Measurements from ENCODE around the gene PDXDC1. TPM values are rescaled to one million over a fixed set of nuclear protein-coding genes. Genes with fewer than 3 reads are reported as not detected.
"Not testable (repeated sequence)": the region's sequence is repeated elsewhere in the genome, so short reads cannot be mapped to it uniquely, and the experiment has no call there.

PDXDC1 gene
- total RNA-seq, 1 donor from 2014 or later: 81.3 TPM

DNA sequence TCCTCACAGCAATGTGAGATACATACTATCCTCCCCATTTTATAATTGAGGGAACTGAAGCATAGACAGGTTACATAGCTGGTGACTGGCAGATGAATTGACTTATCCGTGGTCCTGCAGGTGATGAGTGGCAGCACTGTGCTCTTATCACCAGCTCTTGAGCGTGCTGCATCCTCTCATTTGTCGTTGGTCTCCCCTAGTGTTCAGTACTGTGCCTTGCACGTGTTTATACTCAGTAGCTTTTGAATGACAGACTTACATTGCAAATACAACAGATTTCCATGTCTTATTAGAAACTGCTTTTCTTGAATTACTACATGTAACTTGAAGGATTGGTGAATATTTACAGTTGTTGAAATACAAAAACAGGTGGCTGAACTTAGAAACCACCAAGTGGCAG is 47.4 kb downstream of the PDXDC1 start:
- TF ChIP-seq, protein P1, sequence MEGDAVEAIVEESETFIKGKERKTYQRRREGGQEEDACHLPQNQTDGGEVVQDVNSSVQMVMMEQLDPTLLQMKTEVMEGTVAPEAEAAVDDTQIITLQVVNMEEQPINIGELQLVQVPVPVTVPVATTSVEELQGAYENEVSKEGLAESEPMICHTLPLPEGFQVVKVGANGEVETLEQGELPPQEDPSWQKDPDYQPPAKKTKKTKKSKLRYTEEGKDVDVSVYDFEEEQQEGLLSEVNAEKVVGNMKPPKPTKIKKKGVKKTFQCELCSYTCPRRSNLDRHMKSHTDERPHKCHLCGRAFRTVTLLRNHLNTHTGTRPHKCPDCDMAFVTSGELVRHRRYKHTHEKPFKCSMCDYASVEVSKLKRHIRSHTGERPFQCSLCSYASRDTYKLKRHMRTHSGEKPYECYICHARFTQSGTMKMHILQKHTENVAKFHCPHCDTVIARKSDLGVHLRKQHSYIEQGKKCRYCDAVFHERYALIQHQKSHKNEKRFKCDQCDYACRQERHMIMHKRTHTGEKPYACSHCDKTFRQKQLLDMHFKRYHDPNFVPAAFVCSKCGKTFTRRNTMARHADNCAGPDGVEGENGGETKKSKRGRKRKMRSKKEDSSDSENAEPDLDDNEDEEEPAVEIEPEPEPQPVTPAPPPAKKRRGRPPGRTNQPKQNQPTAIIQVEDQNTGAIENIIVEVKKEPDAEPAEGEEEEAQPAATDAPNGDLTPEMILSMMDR (IDR thresholded peaks at IDR 0.05; ENCODE audit: partially characterized antibody, unreplicated experiment): peak; percentile 65
- H3K4me3 Mint-ChIP-seq (ENCODE audit: unreplicated experiment); H3K36me3 Mint-ChIP-seq (ENCODE audit: unreplicated experiment); H3K4me1 Mint-ChIP-seq (ENCODE audit: low read depth, unreplicated experiment); H3K9me3 Mint-ChIP-seq (ENCODE audit: unreplicated experiment); H3K27me3 Mint-ChIP-seq (ENCODE audit: unreplicated experiment); DNase-seq: not testable (repeated sequence)
- H3K27ac Mint-ChIP-seq (ENCODE audit: unreplicated experiment): peak overlapping the region; percentile 34

DNA sequence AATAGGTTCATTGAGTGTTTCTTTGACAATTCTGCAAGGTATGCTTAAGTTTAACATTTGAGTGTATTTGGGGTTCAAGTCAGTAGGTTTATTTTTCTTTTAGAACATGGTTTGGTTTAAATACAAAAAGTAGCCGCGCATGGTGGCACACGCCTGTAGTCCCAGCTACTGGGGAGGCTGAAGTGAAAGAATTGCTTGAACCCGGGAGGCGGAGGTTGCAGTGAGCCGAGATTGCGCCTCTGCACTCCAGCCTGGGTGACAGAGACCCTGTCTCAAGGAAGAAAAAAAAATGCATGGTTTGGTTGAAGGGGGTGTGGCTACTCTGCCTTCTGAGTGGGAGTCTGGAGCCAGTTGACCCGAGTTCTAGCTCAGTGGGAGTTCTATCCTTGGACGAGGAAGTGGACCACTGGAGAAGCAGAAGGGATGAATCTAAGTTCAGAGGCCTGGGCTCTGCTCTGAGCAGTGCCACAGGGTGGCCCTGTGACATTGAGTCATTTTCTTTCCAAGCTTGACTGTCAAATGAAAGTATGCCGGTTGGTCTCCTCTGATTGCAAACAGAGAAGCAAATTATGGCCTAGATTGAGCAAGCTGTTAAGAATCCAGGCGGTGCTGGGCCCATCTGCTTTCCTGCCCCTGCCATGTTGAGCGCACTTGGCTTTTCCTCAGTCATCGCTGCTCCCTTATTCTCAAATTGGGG is 48.7 kb downstream of the PDXDC1 start:
- not testable (repeated sequence) for DNase-seq; H3K9me3 Mint-ChIP-seq (ENCODE audit: unreplicated experiment); H3K27ac Mint-ChIP-seq (ENCODE audit: unreplicated experiment); H3K4me3 Mint-ChIP-seq (ENCODE audit: unreplicated experiment); H3K27me3 Mint-ChIP-seq (ENCODE audit: unreplicated experiment); H3K36me3 Mint-ChIP-seq (ENCODE audit: unreplicated experiment)
- H3K4me1 Mint-ChIP-seq (ENCODE audit: low read depth, unreplicated experiment): peaks cover 12% of the 10 kb centered on the region

DNA sequence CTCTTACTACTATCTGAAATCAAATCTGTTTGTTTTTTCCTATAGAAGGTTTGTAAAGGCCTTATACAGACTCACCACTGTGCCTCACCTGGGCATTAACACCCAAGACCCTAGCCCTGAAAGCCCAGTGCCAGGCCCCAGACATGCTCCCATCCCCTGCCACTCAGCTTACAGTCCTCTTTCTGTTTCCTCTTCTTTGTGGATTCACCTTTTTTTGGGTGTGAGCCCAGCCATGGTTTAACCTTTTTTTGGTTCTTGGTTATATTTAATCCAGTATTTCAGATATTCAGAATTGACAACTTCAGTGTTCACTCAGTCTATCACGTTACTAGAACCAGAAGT is 50.0 kb downstream of the PDXDC1 start:
- not testable (repeated sequence) for H3K27me3 Mint-ChIP-seq (ENCODE audit: unreplicated experiment); H3K4me3 Mint-ChIP-seq (ENCODE audit: unreplicated experiment); DNase-seq; H3K9me3 Mint-ChIP-seq (ENCODE audit: unreplicated experiment); H3K36me3 Mint-ChIP-seq (ENCODE audit: unreplicated experiment)
- Mint-ChIP-seq H3K27ac (ENCODE audit: unreplicated experiment) (peak overlapping the region; percentile 39), H3K4me1 (ENCODE audit: low read depth, unreplicated experiment) (peaks cover 16% of the 10 kb centered on the region)

GRCh38 chr16:15025234-15025951 is 50.6 kb downstream of the PDXDC1 start:
- H3K27me3 Mint-ChIP-seq (ENCODE audit: unreplicated experiment); H3K27ac Mint-ChIP-seq (ENCODE audit: unreplicated experiment); H3K4me3 Mint-ChIP-seq (ENCODE audit: unreplicated experiment); H3K9me3 Mint-ChIP-seq (ENCODE audit: unreplicated experiment); DNase-seq; H3K36me3 Mint-ChIP-seq (ENCODE audit: unreplicated experiment): not testable (repeated sequence)
- peaks cover 17% of the 10 kb centered on the region for H3K4me1 Mint-ChIP-seq (ENCODE audit: low read depth, unreplicated experiment)

DNA sequence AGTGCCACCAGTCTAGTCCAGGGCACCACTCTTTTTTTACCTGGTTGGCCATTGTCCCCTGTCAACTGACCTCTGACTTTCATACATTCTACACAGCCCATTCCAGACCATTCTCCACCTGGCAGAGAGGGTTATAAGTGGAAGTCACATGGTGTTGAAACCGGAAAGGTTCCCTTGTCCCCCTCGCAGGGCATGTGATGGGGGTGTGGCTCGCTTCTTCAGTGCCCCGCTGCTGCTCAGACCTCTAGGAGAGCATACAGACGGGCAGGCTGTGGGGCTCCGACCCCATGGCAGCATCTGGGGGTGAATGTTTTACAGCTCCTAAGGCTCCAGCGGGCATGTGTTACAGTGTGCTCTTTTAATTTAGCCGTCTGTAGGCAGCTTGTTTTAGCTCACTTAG is 52.2 kb downstream of the PDXDC1 start:
- not testable (repeated sequence) for H3K36me3 Mint-ChIP-seq (ENCODE audit: unreplicated experiment); H3K27ac Mint-ChIP-seq (ENCODE audit: unreplicated experiment); H3K9me3 Mint-ChIP-seq (ENCODE audit: unreplicated experiment); H3K27me3 Mint-ChIP-seq (ENCODE audit: unreplicated experiment); H3K4me3 Mint-ChIP-seq (ENCODE audit: unreplicated experiment); DNase-seq
- peaks cover 11% of the 10 kb centered on the region for H3K4me1 Mint-ChIP-seq (ENCODE audit: low read depth, unreplicated experiment)

- Mint-ChIP-seq H3K27ac (ENCODE audit: unreplicated experiment) (peak overlapping the region; percentile 62), H3K4me3 (ENCODE audit: unreplicated experiment) (peak overlapping the region; percentile 4)
- H3K9me3 Mint-ChIP-seq (ENCODE audit: unreplicated experiment); DNase-seq; H3K4me1 Mint-ChIP-seq (ENCODE audit: low read depth, unreplicated experiment); H3K27me3 Mint-ChIP-seq (ENCODE audit: unreplicated experiment); H3K36me3 Mint-ChIP-seq (ENCODE audit: unreplicated experiment): not testable (repeated sequence)
Measured at GRCh38 chr16:15027503-15028344, 52.9 kb downstream of the PDXDC1 start.

- H3K9me3 Mint-ChIP-seq (ENCODE audit: unreplicated experiment); H3K36me3 Mint-ChIP-seq (ENCODE audit: unreplicated experiment); H3K27me3 Mint-ChIP-seq (ENCODE audit: unreplicated experiment); H3K4me1 Mint-ChIP-seq (ENCODE audit: low read depth, unreplicated experiment); DNase-seq: not testable (repeated sequence)
- peak overlapping the region; percentile 73 for H3K27ac Mint-ChIP-seq (ENCODE audit: unreplicated experiment)
- peak overlapping the region; percentile 4 for H3K4me3 Mint-ChIP-seq (ENCODE audit: unreplicated experiment)
Measured at GRCh38 chr16:15028345-15028715, 53.5 kb downstream of the PDXDC1 start.

DNA sequence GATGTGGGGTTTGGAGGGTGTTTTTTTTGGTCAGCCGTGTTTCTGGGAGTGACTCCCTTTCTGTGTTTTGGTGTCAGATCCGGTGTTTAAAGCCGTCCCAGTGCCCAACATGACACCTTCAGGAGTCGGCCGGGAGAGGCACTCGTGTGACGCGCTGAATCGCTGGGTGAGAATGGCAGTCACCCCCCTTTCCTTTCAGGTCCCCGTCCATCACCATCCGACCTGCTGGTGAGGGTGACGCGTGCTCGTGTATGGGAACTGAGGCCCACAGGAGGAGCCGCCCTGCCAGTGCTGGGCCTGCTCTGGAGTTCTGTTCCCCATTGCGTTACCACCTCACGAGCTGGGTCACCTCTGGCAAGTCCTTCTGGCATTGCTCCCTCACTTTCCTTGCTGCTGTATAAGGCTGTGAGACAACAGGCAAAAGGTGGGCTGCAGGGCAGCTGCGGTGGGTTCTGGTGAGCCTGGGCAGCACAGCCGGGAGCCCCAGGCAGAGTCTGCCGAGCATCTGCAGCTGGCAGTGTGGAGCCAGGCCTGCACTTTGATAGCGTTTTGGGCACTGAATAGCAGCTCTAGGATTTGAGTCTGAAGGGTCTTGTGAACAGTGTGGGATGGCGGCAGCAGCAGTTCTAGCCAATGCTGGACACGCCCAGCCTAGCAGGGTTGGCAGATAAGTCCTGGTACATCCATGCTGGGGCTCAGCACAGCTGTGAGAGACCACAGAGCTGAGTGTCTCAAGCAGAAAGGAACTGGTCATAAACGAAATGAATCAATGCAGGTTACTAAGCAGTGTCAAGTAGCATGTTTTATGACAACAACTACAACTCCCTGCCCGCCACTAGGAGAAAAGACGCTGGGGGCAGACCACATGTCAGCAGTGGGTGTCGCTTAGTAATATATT is 54.2 kb downstream of the PDXDC1 start:
- H3K4me3 Mint-ChIP-seq (ENCODE audit: unreplicated experiment); DNase-seq; H3K9me3 Mint-ChIP-seq (ENCODE audit: unreplicated experiment); H3K4me1 Mint-ChIP-seq (ENCODE audit: low read depth, unreplicated experiment); H3K36me3 Mint-ChIP-seq (ENCODE audit: unreplicated experiment); H3K27me3 Mint-ChIP-seq (ENCODE audit: unreplicated experiment): not testable (repeated sequence)
- H3K27ac Mint-ChIP-seq (ENCODE audit: unreplicated experiment): peak overlapping the region; percentile 73

DNA sequence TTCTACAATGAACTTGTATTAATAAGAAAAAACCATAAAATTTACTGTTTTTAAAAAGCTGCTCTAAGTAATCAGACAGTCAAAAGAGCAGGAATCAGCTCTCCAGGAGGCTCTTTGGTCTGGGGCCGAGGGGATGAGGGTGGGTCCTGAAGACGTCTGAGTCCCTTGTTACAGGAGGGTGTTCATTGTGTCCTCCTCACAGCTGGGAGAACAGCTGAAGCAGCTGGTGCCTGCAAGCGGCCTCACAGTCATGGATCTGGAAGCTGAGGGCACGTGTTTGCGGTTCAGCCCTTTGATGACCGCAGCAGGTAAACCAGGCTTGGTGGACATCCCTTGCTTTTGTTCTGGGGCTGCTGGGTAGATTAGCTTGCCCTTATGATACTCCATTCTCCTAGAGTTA is 54.9 kb downstream of the PDXDC1 start:
- H3K4me1 Mint-ChIP-seq (ENCODE audit: low read depth, unreplicated experiment); H3K27me3 Mint-ChIP-seq (ENCODE audit: unreplicated experiment); H3K36me3 Mint-ChIP-seq (ENCODE audit: unreplicated experiment); H3K9me3 Mint-ChIP-seq (ENCODE audit: unreplicated experiment): not testable (repeated sequence)
- Mint-ChIP-seq H3K4me3 (ENCODE audit: unreplicated experiment) (peak overlapping the region; percentile 56), H3K27ac (ENCODE audit: unreplicated experiment) (peak overlapping the region; percentile 49)
- DNase-seq: peak; percentile 59
